Lower lobe of right lung (tissue), 2 donors: Measurements from ENCODE around the gene ONECUT3. TPM values are rescaled to one million over a fixed set of nuclear protein-coding genes. Genes with fewer than 3 reads are reported as not detected.

Experiments used
- ATAC-seq, 2 donors: fragments of 200-7000 bp; cut with Tn5 transposase; one replicate each; pipeline ENCODE4 v1.9.1; 2020 to 2022; ENCODE audit warnings: mild to moderate bottlenecking in 2 of 2, moderate library complexity in 2 of 2
- DNase-seq: peaks from one replicate; pipeline ENCODE4 v3.0.0-alpha.2; 2020
- H3K27ac ChIP-seq: fragments of 200-600 bp; one replicate; pipeline ENCODE4 v1.8.0; 2022
- H3K27me3 ChIP-seq: fragments of 200-600 bp; one replicate; pipeline ENCODE4 v1.8.0; 2022; ENCODE audit warnings: low read depth
- H3K36me3 ChIP-seq: fragments of 200-600 bp; one replicate; pipeline ENCODE4 v1.8.0; 2022; ENCODE audit warnings: mild to moderate bottlenecking
- H3K4me1 ChIP-seq: fragments of 200-600 bp; one replicate; pipeline ENCODE4 v1.8.0; 2022
- H3K4me3 ChIP-seq: fragments of 200-600 bp; one replicate; pipeline ENCODE4 v1.8.0; 2022; ENCODE audit warnings: mild to moderate bottlenecking
- H3K9me3 ChIP-seq: fragments of 200-600 bp; one replicate; pipeline ENCODE4 v1.8.0; 2022
- CTCF ChIP-seq: fragments of 200-600 bp; IDR thresholded peaks from one replicate; pipeline ENCODE4 v1.8.0; 2022; ENCODE audit warnings: antibody characterized with exemption, mild to moderate bottlenecking
- intact Hi-C: fragments of 100-400 bp; cut with DNase I; formaldehyde crosslinking; loops from one replicate; pipeline ENCODE4 v1.11.0; 2022
- total RNA-seq: library from RNA; stranded (reverse); fragmentation: NEBNext Ultra II Directional; extraction: Animal tissue kit (Norgen Biotek cat#: 25700); gene quantifications from one replicate; pipeline ENCODE4 v1.2.1, GENCODE V29; 2021
- donor health status: DM: no; HTN: yes; CAD: no; lungs with severe emphysema.

ONECUT3 gene
- total RNA-seq, 1 donor from 2014 or later = not detected

GRCh38 chr19:1782521-1782920, 29.2 kb downstream of the ONECUT3 start:
- Histone ChIP-seq H3K27ac (no peak overlapping the region), H3K9me3 (peaks cover 9% of the 10 kb centered on the region), H3K4me3 (no peak overlapping the region), H3K4me1 (no peaks in the 10 kb centered on the region), H3K27me3 (peaks cover 58% of the 10 kb centered on the region), H3K36me3 (no peaks in the 10 kb centered on the region)
- intact Hi-C loops = no loop called here
- ATAC-seq = no peak
- DNase-seq = no peak
- TF ChIP-seq CTCF = no peak

- peaks cover 9% of the 10 kb centered on the region for H3K9me3 ChIP-seq
- no peaks in the 10 kb centered on the region for H3K4me1 ChIP-seq
- H3K36me3 ChIP-seq = no peaks in the 10 kb centered on the region
- no peak for TF ChIP-seq CTCF
- no peak overlapping the region for H3K27ac ChIP-seq
- intact Hi-C loops = no loop called here
- peaks cover 58% of the 10 kb centered on the region for H3K27me3 ChIP-seq
- H3K4me3 ChIP-seq = no peak overlapping the region
- ATAC-seq (no peak), DNase-seq (no peak)
Observed at GRCh38 chr19:1783354-1783753, 30.0 kb downstream of the ONECUT3 start.

GRCh38 chr19:1783874-1784273, 30.6 kb downstream of the ONECUT3 start:
- ATAC-seq = no peak
- no peak for TF ChIP-seq CTCF
- Histone ChIP-seq H3K4me3 (no peak overlapping the region), H3K9me3 (peaks cover 9% of the 10 kb centered on the region), H3K36me3 (no peaks in the 10 kb centered on the region), H3K4me1 (no peaks in the 10 kb centered on the region), H3K27me3 (peaks cover 61% of the 10 kb centered on the region), H3K27ac (no peak overlapping the region)
- no peak for DNase-seq
- intact Hi-C loops = no loop called here

GRCh38 chr19:1785310-1785709, 32.0 kb downstream of the ONECUT3 start:
- no peak for TF ChIP-seq CTCF
- ATAC-seq (no peak), DNase-seq (no peak)
- peaks cover 9% of the 10 kb centered on the region for H3K9me3 ChIP-seq
- no peaks in the 10 kb centered on the region for H3K36me3 ChIP-seq
- intact Hi-C loops = no loop called here
- H3K4me3 ChIP-seq = no peak overlapping the region
- H3K4me1 ChIP-seq = peaks cover 6% of the 10 kb centered on the region
- no peak overlapping the region for H3K27ac ChIP-seq
- peaks cover 57% of the 10 kb centered on the region for H3K27me3 ChIP-seq

GRCh38 chr19:1786668-1787067, 33.4 kb downstream of the ONECUT3 start:
- no peak overlapping the region for H3K27ac ChIP-seq
- no peak overlapping the region for H3K4me3 ChIP-seq
- TF ChIP-seq CTCF = no peak
- ATAC-seq = no peak
- no peaks in the 10 kb centered on the region for H3K36me3 ChIP-seq
- H3K4me1 ChIP-seq = peaks cover 6% of the 10 kb centered on the region
- intact Hi-C loops = no loop called here
- H3K9me3 ChIP-seq = peaks cover 7% of the 10 kb centered on the region
- no peak for DNase-seq
- H3K27me3 ChIP-seq = peaks cover 50% of the 10 kb centered on the region

GRCh38 chr19:1787116-1787515, 33.8 kb downstream of the ONECUT3 start:
- Histone ChIP-seq H3K27me3 (peaks cover 50% of the 10 kb centered on the region), H3K4me1 (peaks cover 6% of the 10 kb centered on the region), H3K4me3 (no peak overlapping the region), H3K36me3 (no peaks in the 10 kb centered on the region), H3K27ac (no peak overlapping the region), H3K9me3 (peaks cover 2% of the 10 kb centered on the region)
- DNase-seq = no peak
- TF ChIP-seq CTCF = no peak
- intact Hi-C loops = no loop called here
- ATAC-seq = no peak
